GM21447 (cell line): ENCODE measurements around the gene PPM1K.

ENCODE experiments used
- ATAC-seq: cut with Tn5 transposase; IDR thresholded peaks from one replicate; pipeline ENCODE4 v1.9.1; 2021; ENCODE audit not compliant: unreplicated experiment

The PPM1K gene

DNA sequence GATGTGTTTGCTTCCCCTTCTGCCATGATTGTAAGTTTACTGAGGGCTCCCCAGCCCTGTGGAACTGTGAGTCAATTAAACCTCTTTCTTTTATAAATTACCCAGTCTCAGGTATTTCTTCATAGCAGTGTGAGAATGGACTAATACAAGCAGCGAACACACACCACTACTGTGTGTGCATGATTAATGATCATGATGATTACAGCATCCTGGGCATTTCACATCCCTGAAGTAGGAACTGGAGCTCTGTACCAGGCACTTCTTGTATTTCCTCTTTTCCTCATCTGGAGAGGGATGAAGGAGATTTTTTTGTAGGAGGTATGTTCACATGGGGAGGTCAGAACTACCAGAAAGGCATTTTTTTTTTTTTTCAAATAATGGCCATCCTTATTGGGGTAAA, 60.8 kb downstream of the PPM1K start:
- no peak for ATAC-seq

DNA sequence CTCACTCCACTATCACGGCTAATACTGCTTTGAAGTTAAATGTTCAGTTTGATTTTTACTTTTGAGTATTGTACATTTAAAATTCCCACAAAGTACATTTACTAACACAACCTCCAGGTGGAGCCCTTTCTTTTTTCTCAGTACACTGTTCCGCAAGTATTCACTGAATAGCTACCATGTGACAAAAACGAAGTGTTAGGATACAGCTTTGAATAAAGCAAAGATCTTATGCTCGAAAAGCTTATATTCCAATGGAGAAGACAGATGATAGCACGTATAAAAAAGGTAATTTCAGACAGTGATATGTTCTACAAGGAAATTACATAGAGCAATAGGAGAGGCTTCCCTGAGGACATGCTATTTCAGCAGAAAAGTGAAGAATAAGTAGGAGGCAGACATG, 65.3 kb downstream of the PPM1K start:
- ATAC-seq: peak; percentile 61

GRCh38 chr4:88217169-88217568, 67.2 kb downstream of the PPM1K start:
- ATAC-seq: no peak

DNA sequence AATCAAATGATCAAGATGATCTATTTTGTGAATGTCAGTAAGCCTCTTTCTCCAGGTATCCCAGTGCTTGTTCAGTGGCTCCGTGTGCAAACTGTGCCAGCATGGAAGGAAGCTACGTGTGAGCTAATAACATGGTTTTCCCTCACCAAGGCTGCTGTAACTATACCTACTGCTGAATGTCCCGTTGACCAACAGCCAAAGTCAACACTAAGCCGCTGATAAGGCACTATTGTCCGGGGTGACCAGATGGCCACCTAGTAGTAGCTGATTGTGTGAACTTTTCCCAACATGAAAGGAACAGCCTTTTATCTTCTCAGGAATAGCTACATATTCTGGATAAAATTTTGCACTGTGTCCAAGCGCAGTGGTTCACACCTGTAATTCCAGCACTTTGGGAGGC, 68.0 kb downstream of the PPM1K start:
- ATAC-seq: no peak

- ATAC-seq: no peak
Measured at GRCh38 chr4:88215351-88215750, 69.0 kb downstream of the PPM1K start.

DNA sequence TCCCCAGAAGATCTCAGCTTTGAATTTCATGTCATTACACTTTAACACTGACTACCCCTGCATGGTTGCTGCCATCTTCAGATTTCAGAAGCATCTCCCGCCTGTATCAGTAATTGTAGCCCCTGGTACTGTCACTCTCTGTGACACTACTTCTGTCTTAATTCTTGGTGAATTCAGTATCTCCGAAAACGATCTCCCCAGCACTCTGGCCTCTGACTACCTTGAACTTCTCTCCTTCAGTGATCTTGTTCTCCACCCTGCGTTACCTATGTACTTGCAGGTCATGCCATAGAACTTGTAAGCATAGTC, 72.2 kb downstream of the PPM1K start:
- no peak for ATAC-seq

DNA sequence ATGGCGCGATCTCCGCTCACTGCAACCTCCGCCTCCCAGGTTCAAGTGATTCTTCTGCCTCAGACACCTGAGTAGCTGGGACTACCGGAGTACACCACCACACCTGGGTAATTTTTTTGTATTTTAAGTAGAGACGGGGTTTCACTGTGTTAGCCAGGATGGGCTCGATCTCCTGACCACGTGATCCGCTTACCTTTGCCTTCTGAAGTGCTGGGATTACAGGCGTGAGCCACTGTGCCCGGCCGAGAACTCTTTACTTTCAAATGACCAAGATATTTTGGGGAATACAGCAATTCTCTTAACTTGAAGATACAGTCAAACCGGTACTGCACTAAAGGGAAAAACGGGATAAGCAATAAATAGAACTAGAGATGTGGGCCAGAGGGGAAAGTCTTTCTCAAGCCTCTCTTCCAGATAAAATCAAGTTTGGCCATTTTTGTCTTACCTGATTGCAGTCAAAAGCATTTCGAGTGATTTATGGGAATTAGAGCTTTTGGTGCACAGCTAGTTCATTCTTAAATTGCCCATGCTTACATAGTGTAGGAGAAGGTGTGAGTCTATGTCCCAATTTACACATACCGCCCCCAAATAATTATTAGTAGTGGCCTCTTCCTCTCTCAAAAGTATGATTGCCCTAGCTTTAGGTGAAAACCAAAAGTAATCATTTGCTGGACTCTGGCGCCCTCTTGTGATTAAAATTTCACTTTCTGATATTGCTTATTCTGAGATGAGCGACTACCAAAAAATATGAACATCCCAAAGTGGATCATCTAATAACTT, 72.7 kb downstream of the PPM1K start:
- no peak for ATAC-seq

DNA sequence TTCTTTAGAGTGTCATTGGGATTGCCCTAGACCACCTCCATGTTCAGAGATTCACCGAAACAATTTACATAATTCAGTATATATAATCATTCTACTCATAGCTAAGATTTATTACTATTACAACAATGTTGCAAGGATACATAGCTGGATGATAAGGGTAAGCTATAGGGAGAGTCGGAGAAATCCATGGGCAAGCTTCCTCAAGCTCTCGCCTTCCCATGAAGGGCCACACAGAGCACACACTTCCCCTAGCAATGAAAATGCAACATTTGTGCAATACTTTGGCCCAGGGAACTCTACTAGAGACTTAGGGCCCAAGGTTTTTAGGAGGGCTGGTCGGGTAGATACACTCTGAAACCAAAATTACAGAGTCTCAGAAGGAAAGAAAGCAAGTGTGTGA, 76.2 kb downstream of the PPM1K start:
- ATAC-seq: no peak
